GM12878 (cell line): ENCODE results near the gene ELOA. TPM values are rescaled to one million over a fixed set of nuclear protein-coding genes. Genes with fewer than 3 reads are reported as not detected.

Source experiments
- ATAC-seq: fragments of 200-7000 bp; cut with Tn5 transposase; 3 replicates; pipeline ENCODE4 v1.9.1; 2020; ENCODE audit warnings: mild to moderate bottlenecking, moderate library complexity
- BruUV-seq: library from RNA; stranded (reverse); fragments of 400-500 nt; replicated peaks from 2 replicates; lab custom pipeline; 2021; lab: Mats Ljungman, UMichigan
- CTCF ChIA-PET: fragments of 300-600 bp; sonication (Branson Sonifier 250); formaldehyde crosslinking; extraction: SDS; loops from one replicate; lab custom pipeline; 2021; ENCODE audit warnings: inconsistent platforms; lab: Yijun Ruan, JAX
- POLR2A ChIA-PET: fragments of 350-600 bp; formaldehyde crosslinking; extraction: SDS; loops from one replicate; lab custom pipeline; 2021; ENCODE audit warnings: inconsistent platforms; lab: Charles Lee
- RAD21 ChIA-PET: fragments of 300-600 bp; sonication (Branson Sonifier 250); formaldehyde crosslinking; loops from one replicate; lab custom pipeline; 2023; ENCODE audit warnings: antibody characterized with exemption; ENCODE audit not compliant: unreplicated experiment; lab: Charles Lee
- SMC1A ChIA-PET: fragments of 300-600 bp; sonication (Branson Sonifier 250); formaldehyde crosslinking; loops from one replicate; lab custom pipeline; 2023; ENCODE audit not compliant: unreplicated experiment, uncharacterized antibody; lab: Charles Lee
- DNase-seq: peaks from one replicate; pipeline ENCODE4 v3.0.0-alpha.2; 2011; ENCODE audit warnings: low read depth, low spot score
- FAIRE-seq: peaks from 3 replicates; lab custom pipeline; 2011; peaks lifted over from hg19 to GRCh38; lab: Jason Lieb, UNC
- H2AFZ ChIP-seq: 2 replicates; pipeline ENCODE4 v1.6.0; 2011; ENCODE audit warnings: low read depth, low read length, control low read depth; ENCODE audit not compliant: control insufficient read depth
- H3K27ac ChIP-seq: 2 replicates; pipeline ENCODE4 v1.5.1; 2011; ENCODE audit warnings: control low read depth; ENCODE audit not compliant: control insufficient read depth, insufficient read depth
- H3K27me3 ChIP-seq, 2 experiments: replicated peaks in 1 of 2; 2 replicates each; pipeline versions ENCODE4 v1.6.0 to v1.6.1; 2011; ENCODE audit warnings: low read length in 1 of 2; ENCODE audit not compliant: control insufficient read depth in 2 of 2, insufficient read depth in 2 of 2
- H3K36me3 ChIP-seq, 2 experiments: 2 replicates each; pipeline ENCODE4 v1.5.1; 2011; ENCODE audit warnings: low read length in 1 of 2; ENCODE audit not compliant: control insufficient read depth in 2 of 2, insufficient read depth in 2 of 2
- H3K4me1 ChIP-seq: 2 replicates; pipeline ENCODE4 v1.6.1; 2011; ENCODE audit warnings: mild to moderate bottlenecking, low read length, moderate library complexity, mixed read lengths; ENCODE audit not compliant: control insufficient read depth, insufficient read depth
- H3K4me2 ChIP-seq: 2 replicates; pipeline ENCODE4 v1.6.0; 2011; ENCODE audit warnings: control low read depth; ENCODE audit not compliant: control insufficient read depth, insufficient read depth
- H3K4me3 ChIP-seq: fragments of 200-600 bp; sonication (generic); 2 replicates; pipeline ENCODE4 v1.5.1; 2016
- H3K79me2 ChIP-seq: 2 replicates; pipeline ENCODE4 v1.6.0; 2011; ENCODE audit warnings: low read length; ENCODE audit not compliant: control insufficient read depth, insufficient read depth
- H3K9ac ChIP-seq: 2 replicates; pipeline ENCODE4 v1.8.0; 2011; ENCODE audit warnings: low read length, control low read depth, mixed read lengths; ENCODE audit not compliant: control insufficient read depth, insufficient read depth
- H3K9me3 ChIP-seq: replicated peaks from 3 replicates; pipeline ENCODE4 v1.5.1; 2011; ENCODE audit warnings: mild to moderate bottlenecking, low read length; ENCODE audit not compliant: control insufficient read depth, insufficient read depth
- H4K20me1 ChIP-seq: 2 replicates; pipeline ENCODE4 v1.6.0; 2011; ENCODE audit not compliant: control insufficient read depth, insufficient read depth
- ATF3 ChIP-seq: IDR thresholded peaks from 2 replicates; pipeline ENCODE4 v1.6.1; 2011; ENCODE audit warnings: low read depth, mild to moderate bottlenecking, low read length, moderate library complexity, borderline replicate concordance; ENCODE audit errors: extremely low read depth
- BCL3 ChIP-seq: IDR thresholded peaks from 2 replicates; pipeline ENCODE4 v1.6.1; 2011; ENCODE audit warnings: borderline replicate concordance, low read depth, mild to moderate bottlenecking, moderate library complexity, low read length; ENCODE audit not compliant: insufficient read depth, poor library complexity, severe bottlenecking
- EED ChIP-seq: sonication (generic); IDR thresholded peaks from 2 replicates; pipeline ENCODE4 v1.6.1; 2016; ENCODE audit warnings: antibody characterized with exemption, low read depth
- MTA2 ChIP-seq: fragments of 450-650 bp; IDR thresholded peaks from 2 replicates; pipeline ENCODE4 v1.6.1; 2016; ENCODE audit warnings: low read depth, mild to moderate bottlenecking, moderate library complexity
- MYC ChIP-seq: IDR thresholded peaks from 2 replicates; pipeline ENCODE4 v1.6.1; 2011; ENCODE audit warnings: mild to moderate bottlenecking, low read length, moderate library complexity, inconsistent platforms; ENCODE audit not compliant: insufficient read depth, insufficient replicate concordance, insufficient read length, severe bottlenecking
- NRF1 ChIP-seq: conservative IDR thresholded peaks from 2 replicates; pipeline ENCODE4 v1.6.1; 2011; ENCODE audit warnings: mild to moderate bottlenecking, low read depth, low read length, improper control_type of control experiment
- POLR2A ChIP-seq: IDR thresholded peaks from 2 replicates; pipeline ENCODE4 v1.6.1; 2011; ENCODE audit warnings: low read depth, mild to moderate bottlenecking, low read length
- PRDM15 ChIP-seq: fragments of 450-650 bp; formaldehyde crosslinking; IDR thresholded peaks from 2 replicates; pipeline ENCODE4 v1.4.0; 2020; ENCODE audit warnings: mild to moderate bottlenecking, moderate library complexity
- RELA ChIP-seq: fragments of 450-650 bp; IDR thresholded peaks from 2 replicates; pipeline ENCODE4 v1.8.0; 2014; ENCODE audit warnings: borderline replicate concordance; ENCODE audit not compliant: partially characterized antibody
- RELB ChIP-seq: fragments of 450-650 bp; IDR thresholded peaks from 2 replicates; pipeline ENCODE4 v1.6.1; 2017; ENCODE audit warnings: low read depth, mild to moderate bottlenecking, moderate library complexity
- SP1 ChIP-seq: IDR thresholded peaks from one replicate; pipeline ENCODE4 v1.6.1; 2011; ENCODE audit warnings: low read depth, low read length
- SUPT20H ChIP-seq: IDR thresholded peaks from 2 replicates; pipeline ENCODE4 v1.6.1; 2011; ENCODE audit warnings: low read depth, mild to moderate bottlenecking, low read length, moderate library complexity, borderline replicate concordance; ENCODE audit not compliant: control insufficient read depth
- TAF1 ChIP-seq: IDR thresholded peaks from 2 replicates; pipeline ENCODE4 v1.6.1; 2011; ENCODE audit warnings: mild to moderate bottlenecking, low read depth, low read length, borderline replicate concordance
- TCF3 ChIP-seq: IDR thresholded peaks from 2 replicates; pipeline ENCODE4 v1.6.1; 2012; ENCODE audit warnings: low read depth, mild to moderate bottlenecking, low read length, borderline replicate concordance; ENCODE audit not compliant: insufficient read depth
- ZNF622 ChIP-seq: fragments of 450-650 bp; IDR thresholded peaks from 2 replicates; pipeline ENCODE4 v1.6.1; 2017; ENCODE audit warnings: mild to moderate bottlenecking, inconsistent platforms
- WGBS: methylation state at CpG from one replicate; pipeline ENCODE4 v1.1.6; 2016; ENCODE audit warnings: low lambda C conversion rate; ENCODE audit not compliant: insufficient replicate concordance, insufficient coverage; ENCODE audit errors: missing lambda C conversion rate; 5-methylcytosine and 5-hydroxymethylcytosine counted together
- in situ Hi-C: fragments of 300-500 bp; cut with MboI; formaldehyde crosslinking; loops from 9 replicates; pipeline ENCODE4 v1.14.3; 2018; ENCODE audit warnings: mixed read lengths
- intact Hi-C: fragments of 100-400 bp; cut with micrococcal nuclease; formaldehyde crosslinking; loops from one replicate; pipeline ENCODE4 v1.14.2; 2022; ENCODE audit not compliant: unreplicated experiment
- polyA plus RNA-seq, 11 experiments: library from polyadenylated mRNA; depleted of rRNA in 4 of 11; unstranded in 6 of 11; stranded (reverse) in 5 of 11; fragments of >200 nt; fragmentation: Nextera tagmentation in 4 of 11; fragmentation: Illumina TruSeq in 1 of 11; extraction: Ambion mirVana in 4 of 11; extraction: Trizol in 1 of 11; gene quantifications; 1 replicate in 1 of 11; 2 replicates in 10 of 11; pipeline versions ENCODE4 v1.2.1 to v1.2.3, GENCODE V29; 2011 to 2016; ENCODE audit warnings: inconsistent platforms in 2 of 11, missing spikeins in 2 of 11, low read depth in 1 of 11
- total RNA-seq, 4 experiments: library from RNA; depleted of rRNA in 3 of 4; stranded (reverse); fragments of >200 nt in 3 of 4; fragmentation: Illumina TruSeq in 1 of 4; extraction: Trizol in 1 of 4; gene quantifications; 2 replicates each; pipeline versions ENCODE4 v1.2.1 to v1.2.3, GENCODE V29; 2013 to 2021

The ELOA gene
- total and polyA plus RNA-seq, 10 of the 15 experiments (the other 5 are each of a cell fraction or from before 2014, with no cell fraction given), result 20.1 to 63.6 (median 39.8) TPM

GRCh38 chr1:23793861-23794731 is 50.8 kb downstream of the ELOA start:
- Histone ChIP-seq H4K20me1 (no peaks in the 10 kb centered on the region), H3K27me3 (no peaks in the 10 kb centered on the region), H3K4me1 (peaks cover 8% of the 10 kb centered on the region), H3K36me3 (peaks cover 4 to 16% of the 10 kb centered on the region in 2 experiments; a peak in 3 of 4 replicates), H3K27ac (no peak overlapping the region), H3K9me3 (no peaks in the 10 kb centered on the region), H3K4me2 (no peak overlapping the region), H2AFZ (no peak overlapping the region), H3K79me2 (peaks cover 25% of the 10 kb centered on the region), H3K4me3 (no peak overlapping the region), H3K9ac (no peak overlapping the region)
- CTCF ChIA-PET, result interaction anchor here (0.9 to 1.4 kb wide), 3 partner anchors 15 to 19 kb away, joined by 3 to 4 read pairs (median 3); no protein-coding TSS in a partner anchor
- no peak for FAIRE-seq
- RAD21 ChIA-PET, result no interaction called here
- BruUV-seq, result no TSS peak
- in situ Hi-C loops (loop anchor here (25.0 kb wide), 1 partner anchor 1443 kb away; the partner anchor contains the start of genes RSRP1 and SYF2), intact Hi-C loops (no loop called here)
- ATAC-seq, result no peak
- no peak for DNase-seq
- WGBS, result 73% methylated on average over 19 of the region's 21 CpGs
- POLR2A ChIA-PET, result interaction anchor here (1.2 kb wide), 1 partner anchor 15 kb away, joined by 7 read pairs; no protein-coding TSS in a partner anchor
- SMC1A ChIA-PET, result no interaction called here
- no peak for TF ChIP-seq RELB
- no peak for TF ChIP-seq SP1
- no peak for TF ChIP-seq TAF1
- no peak; the same call in 1 of the 2 replicates for TF ChIP-seq POLR2A
- no peak for TF ChIP-seq ATF3
- TF ChIP-seq TCF3, result no peak
- TF ChIP-seq ZNF622, result no peak
- TF ChIP-seq BCL3, result no peak
- TF ChIP-seq NRF1, result no peak
- TF ChIP-seq SUPT20H, result no peak
- no peak for TF ChIP-seq MYC
- TF ChIP-seq MTA2, result no peak
- no peak for TF ChIP-seq RELA
- TF ChIP-seq PRDM15 (CRISPR knock-in tag), result no peak
- TF ChIP-seq EED, result no peak
